ENCODE data around the gene TKFC.
"Not testable (repeated sequence)": the region's sequence is repeated elsewhere in the genome, so short reads cannot be mapped to it uniquely, and the experiment has no call there.

Gene TKFC

DNA sequence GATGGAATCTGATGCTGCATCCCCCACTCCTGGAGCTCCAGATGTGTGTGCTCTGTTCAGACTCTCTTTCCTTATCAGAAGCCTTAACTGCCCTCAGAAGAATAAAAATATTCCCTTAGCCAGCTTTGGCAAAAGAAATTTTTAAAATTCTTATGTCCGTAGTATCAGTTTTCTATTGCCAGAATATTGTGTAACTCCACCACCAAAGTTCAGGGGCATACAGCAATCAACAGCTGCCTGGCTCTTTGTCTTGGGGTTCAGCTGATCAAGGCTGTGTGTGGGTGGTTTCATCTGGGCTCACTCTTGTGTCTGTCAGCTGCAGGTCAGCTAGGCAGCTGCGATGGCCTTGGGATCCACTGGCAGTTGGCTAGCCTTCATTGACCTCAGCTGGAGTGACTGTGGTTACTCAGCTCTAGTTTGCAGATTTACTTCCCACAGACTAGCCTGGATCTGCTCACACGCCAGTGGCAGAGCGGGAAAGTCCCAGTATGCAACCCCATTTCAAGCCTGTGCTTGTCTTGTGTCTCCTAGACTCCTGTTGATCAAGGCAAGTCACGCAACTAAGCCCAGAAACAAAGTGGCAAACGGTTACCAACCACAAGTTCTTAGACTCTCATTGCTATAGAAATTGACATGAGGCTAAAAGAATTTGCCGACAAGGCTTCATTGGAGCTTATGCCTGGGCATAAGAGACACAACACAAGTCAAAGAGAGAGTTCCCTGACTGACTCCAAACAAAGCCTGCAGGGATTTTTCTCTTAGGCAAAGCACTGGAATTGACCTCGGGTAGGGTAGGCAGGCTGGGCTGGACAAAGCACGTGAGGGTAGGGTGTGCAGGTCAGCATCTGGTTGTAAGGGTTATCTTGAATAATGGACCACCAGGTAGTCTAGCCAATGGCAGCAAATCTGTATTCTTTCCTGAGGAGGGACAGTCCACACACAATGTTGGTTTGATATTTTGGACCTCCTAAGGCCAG lies 36.6 kb downstream of the TKFC start:
- DNase-seq (ENCODE audit: low read depth), result no peak

GRCh38 chr11:61370349-61371005 lies 37.4 kb downstream of the TKFC start:
- no peak for DNase-seq (ENCODE audit: low read depth)

DNA sequence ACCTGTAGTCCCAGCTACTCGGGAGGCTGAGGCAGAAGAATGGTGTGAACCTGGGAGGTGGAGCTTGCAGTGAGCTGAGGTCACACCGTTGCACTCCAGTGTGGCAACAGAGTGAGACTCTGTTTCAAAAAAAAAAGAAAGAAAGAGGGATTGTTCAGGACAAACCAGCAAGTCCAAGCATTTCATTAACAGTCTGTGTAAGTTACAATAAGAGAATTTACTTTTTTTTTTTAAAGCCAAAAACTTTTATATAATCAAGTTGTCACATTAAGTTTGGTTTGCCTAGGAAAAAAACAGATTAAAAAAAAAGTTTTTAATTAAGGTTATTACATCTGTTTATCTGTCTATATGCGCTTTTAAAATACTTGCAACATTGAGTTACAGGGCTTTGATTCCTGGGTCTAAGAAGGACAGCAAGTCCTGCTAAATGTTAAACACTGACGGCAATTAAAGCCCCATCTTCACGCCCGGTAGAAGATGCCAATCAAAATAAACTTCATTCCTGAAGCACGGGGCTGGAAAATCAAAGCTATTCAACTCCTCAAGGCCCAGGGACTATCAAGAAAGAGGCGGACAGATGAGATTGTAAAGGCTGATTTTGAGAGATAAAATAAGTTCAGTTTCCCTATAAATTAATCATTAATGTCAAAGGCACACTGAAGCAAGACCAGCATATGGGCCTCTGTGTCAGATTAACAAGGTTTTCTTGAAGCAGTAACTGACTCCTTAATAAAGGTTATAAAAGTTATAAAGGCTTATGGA lies 39.8 kb downstream of the TKFC start:
- DNase-seq (ENCODE audit: low read depth), result no peak

GRCh38 chr11:61375761-61376108 lies 42.7 kb downstream of the TKFC start:
- no peak for DNase-seq (ENCODE audit: low read depth)

GRCh38 chr11:61377461-61378160 lies 44.6 kb downstream of the TKFC start:
- no peak for DNase-seq (ENCODE audit: low read depth)

DNA sequence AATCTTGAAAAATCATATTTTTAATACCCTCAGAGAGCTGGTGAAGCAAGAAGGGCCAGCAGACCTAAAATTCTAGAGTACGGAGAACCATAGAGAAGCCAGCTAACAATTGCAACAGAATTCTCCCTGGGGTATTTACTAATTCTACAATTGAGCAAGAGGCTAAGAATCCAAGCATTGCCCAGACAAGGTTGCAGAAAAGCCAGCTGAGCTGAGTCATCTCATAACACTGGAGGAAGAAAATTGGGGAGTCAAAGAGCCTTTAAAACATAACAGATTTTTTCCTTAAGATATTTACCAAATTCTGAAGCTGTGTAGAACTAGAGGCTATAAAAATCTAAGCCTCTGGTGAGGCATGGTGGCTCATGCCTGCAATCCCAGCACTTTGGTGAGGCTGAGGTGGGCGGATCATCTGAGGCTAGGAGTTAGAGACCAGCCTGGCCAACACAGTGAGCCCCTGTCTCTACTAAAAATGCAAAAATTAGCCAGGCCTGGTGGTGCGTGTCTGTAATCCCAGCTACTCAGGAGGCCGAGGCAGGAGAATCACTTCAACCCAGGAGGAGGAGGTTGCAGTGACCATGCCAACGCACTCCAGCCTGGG lies 45.8 kb downstream of the TKFC start:
- DNase-seq (ENCODE audit: low read depth), result no peak

- no peak for DNase-seq (ENCODE audit: low read depth)
Measured at GRCh38 chr11:61380884-61381283, 47.9 kb downstream of the TKFC start.

- not testable (repeated sequence) for DNase-seq (ENCODE audit: low read depth)
Measured at GRCh38 chr11:61383859-61384258, 50.8 kb downstream of the TKFC start.

- DNase-seq (ENCODE audit: low read depth), result no peak
Measured at GRCh38 chr11:61384271-61385242, 51.5 kb downstream of the TKFC start.

DNA sequence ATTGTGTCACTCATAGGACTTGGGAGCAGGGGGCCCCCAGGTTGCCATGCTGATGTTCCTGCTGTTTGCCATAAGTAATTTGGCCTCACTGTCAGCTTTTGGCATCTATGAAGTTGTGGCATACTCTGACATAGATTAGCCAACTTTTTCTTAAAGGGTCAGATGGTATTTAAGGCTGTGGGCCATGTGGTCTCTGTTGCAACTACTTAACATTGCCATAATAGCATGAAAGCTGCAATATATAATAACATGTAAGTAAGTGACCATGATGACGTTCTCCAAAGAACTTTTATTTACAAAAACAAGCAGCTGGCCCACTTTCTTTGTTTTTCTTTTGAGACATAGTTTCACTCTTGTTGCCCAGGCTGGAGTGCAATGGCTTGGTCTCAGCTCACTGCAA lies 57.1 kb downstream of the TKFC start:
- DNase-seq (ENCODE audit: low read depth), result no peak

- no peak for DNase-seq (ENCODE audit: low read depth)
Measured at GRCh38 chr11:61392981-61393595, 60.1 kb downstream of the TKFC start.
